OCI-LY3 (cell line): Measurements from ENCODE around the gene CREB5.
"Not testable (repeated sequence)": the region's sequence is repeated elsewhere in the genome, so short reads cannot be mapped to it uniquely, and the experiment has no call there.

Experiments
- H2AFZ ChIP-seq: fragments of 200-600, 300-600 bp; shearing (Covaris generic); 2 replicates; pipeline ENCODE4 v1.6.0; 2014; ENCODE audit warnings: antibody characterized with exemption, low read depth, low read length
- H3K27ac ChIP-seq: fragments of 200-600, 300-600 bp; sonication (generic); 2 replicates; pipeline ENCODE4 v1.5.1; 2014; ENCODE audit warnings: mild to moderate bottlenecking, low read length, moderate library complexity, mixed read lengths
- H3K27me3 ChIP-seq: fragments of 200-600, 300-600 bp; sonication (generic); 2 replicates; pipeline ENCODE4 v1.6.1; 2014; ENCODE audit warnings: low read depth, low read length, mixed read lengths
- H3K36me3 ChIP-seq: fragments of 200-600, 300-600 bp; sonication (generic); replicated peaks from 2 replicates; pipeline ENCODE3; 2014; ENCODE audit warnings: low read depth, low read length, mixed read lengths
- H3K4me1 ChIP-seq: fragments of 300-600, 200-600 bp; sonication (generic); 2 replicates; pipeline ENCODE4 v1.6.1; 2014; ENCODE audit warnings: low read length, mixed read lengths
- H3K4me2 ChIP-seq: fragments of 200-600, 300-600 bp; sonication (generic); 2 replicates; pipeline ENCODE4 v1.6.1; 2014; ENCODE audit warnings: low read length, mixed read lengths
- H3K4me3 ChIP-seq: fragments of 300-600, 200-600 bp; sonication (generic); 2 replicates; pipeline ENCODE4 v1.5.1; 2014; ENCODE audit warnings: antibody characterized with exemption, mild to moderate bottlenecking, low read length, moderate library complexity
- H3K79me2 ChIP-seq: fragments of 300-600, 200-600 bp; shearing (Covaris generic); 2 replicates; pipeline ENCODE4 v1.6.1; 2014; ENCODE audit warnings: mild to moderate bottlenecking, low read length, mixed read lengths
- H3K9ac ChIP-seq: fragments of 300-600, 200-600 bp; shearing (Covaris generic); 2 replicates; pipeline ENCODE4 v1.6.0; 2014; ENCODE audit warnings: mild to moderate bottlenecking, low read length, moderate library complexity
- H3K9me3 ChIP-seq: fragments of 200-600, 300-600 bp; shearing (Covaris generic); 2 replicates; pipeline ENCODE4 v1.6.1; 2014; ENCODE audit warnings: low read length, mixed read lengths; ENCODE audit not compliant: insufficient read depth
- H4K20me1 ChIP-seq: fragments of 200-600, 300-600 bp; sonication (generic); 2 replicates; pipeline ENCODE4 v1.6.1; 2016; ENCODE audit warnings: low read length, mixed read lengths; ENCODE audit not compliant: insufficient read depth
- EZH2phosphoT487 ChIP-seq: fragments of 200-600 bp; shearing (Covaris generic); IDR thresholded peaks from 2 replicates; pipeline ENCODE4 v1.6.1; 2018; ENCODE audit warnings: antibody characterized with exemption, mixed run types, low read depth
- TF ChIP-seq, protein P1 (sequence below): fragments of 200-600, 300-600 bp; sonication (generic); IDR thresholded peaks from 2 replicates; pipeline ENCODE4 v1.5.1; 2014; ENCODE audit warnings: antibody characterized with exemption, low read length, low read depth

CREB5 gene

DNA sequence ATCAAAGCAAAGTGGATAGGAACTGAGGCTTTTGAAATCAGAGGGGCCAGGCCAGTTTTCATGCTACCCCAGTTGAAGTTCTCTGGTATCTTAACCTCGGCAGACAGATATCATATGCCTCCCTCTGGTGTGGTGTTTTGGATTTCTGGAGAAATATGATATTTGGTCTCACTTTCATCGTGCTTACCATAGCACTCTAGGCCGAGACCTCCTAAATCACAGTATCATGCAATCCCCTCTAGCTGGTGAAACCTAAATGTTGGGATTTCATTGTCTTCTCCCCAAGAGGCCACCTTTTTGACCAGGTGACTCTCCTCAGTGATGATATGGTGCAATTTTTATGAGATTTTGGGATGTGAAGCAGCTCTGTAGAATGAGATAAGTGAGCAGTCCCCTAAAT, 183.5 kb downstream of the CREB5 start:
- no peaks in the 10 kb centered on the region for H4K20me1 ChIP-seq
- no peaks in the 10 kb centered on the region for H3K36me3 ChIP-seq
- H3K79me2 ChIP-seq = no peaks in the 10 kb centered on the region
- no peak overlapping the region for H3K27ac ChIP-seq
- no peak overlapping the region for H3K9ac ChIP-seq
- no peaks in the 10 kb centered on the region for H3K4me1 ChIP-seq
- H2AFZ ChIP-seq = no peak overlapping the region
- no peaks in the 10 kb centered on the region for H3K9me3 ChIP-seq
- no peak overlapping the region for H3K4me3 ChIP-seq
- peaks cover 2% of the 10 kb centered on the region; the same call in 1 of the 2 replicates for H3K27me3 ChIP-seq
- TF ChIP-seq, protein P1, sequence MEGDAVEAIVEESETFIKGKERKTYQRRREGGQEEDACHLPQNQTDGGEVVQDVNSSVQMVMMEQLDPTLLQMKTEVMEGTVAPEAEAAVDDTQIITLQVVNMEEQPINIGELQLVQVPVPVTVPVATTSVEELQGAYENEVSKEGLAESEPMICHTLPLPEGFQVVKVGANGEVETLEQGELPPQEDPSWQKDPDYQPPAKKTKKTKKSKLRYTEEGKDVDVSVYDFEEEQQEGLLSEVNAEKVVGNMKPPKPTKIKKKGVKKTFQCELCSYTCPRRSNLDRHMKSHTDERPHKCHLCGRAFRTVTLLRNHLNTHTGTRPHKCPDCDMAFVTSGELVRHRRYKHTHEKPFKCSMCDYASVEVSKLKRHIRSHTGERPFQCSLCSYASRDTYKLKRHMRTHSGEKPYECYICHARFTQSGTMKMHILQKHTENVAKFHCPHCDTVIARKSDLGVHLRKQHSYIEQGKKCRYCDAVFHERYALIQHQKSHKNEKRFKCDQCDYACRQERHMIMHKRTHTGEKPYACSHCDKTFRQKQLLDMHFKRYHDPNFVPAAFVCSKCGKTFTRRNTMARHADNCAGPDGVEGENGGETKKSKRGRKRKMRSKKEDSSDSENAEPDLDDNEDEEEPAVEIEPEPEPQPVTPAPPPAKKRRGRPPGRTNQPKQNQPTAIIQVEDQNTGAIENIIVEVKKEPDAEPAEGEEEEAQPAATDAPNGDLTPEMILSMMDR = no peak
- no peak for TF ChIP-seq EZH2phosphoT487
- H3K4me2 ChIP-seq = no peak overlapping the region

DNA sequence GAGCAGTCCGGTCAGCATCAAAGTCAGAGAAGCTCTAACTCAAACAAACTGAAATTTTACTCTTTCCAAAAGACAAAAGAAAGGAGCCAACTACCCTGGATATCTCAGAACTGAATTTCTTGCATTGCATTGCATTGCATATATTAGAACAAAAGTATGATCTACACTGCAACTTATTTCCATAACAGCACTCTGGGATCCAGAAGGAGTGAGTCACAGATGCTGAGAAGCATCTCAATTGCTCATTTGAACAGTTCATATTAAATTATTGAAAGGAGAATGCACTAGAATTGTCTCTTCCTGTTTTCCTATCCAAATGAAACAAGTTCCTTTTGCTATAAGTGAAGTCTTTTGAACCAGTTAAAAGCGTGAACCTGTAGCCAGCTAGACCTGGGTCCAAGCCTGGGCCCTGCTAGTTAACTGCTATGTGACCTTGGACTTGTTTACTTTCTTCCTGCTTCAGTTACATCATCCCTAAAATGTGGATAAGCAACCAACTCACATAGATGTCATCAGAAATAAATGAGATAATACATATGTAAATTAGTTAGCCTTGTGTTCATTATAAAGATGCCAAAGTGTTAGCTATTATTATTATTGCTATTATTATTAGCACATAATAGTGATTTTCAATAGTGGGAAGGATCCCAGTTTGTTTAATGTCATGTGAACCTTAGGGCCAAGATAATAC, 184.1 kb downstream of the CREB5 start:
- no peak overlapping the region for H3K9ac ChIP-seq
- H3K4me3 ChIP-seq = no peak overlapping the region
- no peak overlapping the region for H3K27ac ChIP-seq
- H3K27me3 ChIP-seq = peaks cover 4% of the 10 kb centered on the region; the same call in 1 of the 2 replicates
- H3K9me3 ChIP-seq = no peaks in the 10 kb centered on the region
- no peaks in the 10 kb centered on the region for H3K4me1 ChIP-seq
- no peak overlapping the region for H2AFZ ChIP-seq
- no peak overlapping the region for H3K4me2 ChIP-seq
- no peaks in the 10 kb centered on the region for H3K36me3 ChIP-seq
- no peaks in the 10 kb centered on the region for H3K79me2 ChIP-seq
- TF ChIP-seq, protein P1 = no peak
- TF ChIP-seq EZH2phosphoT487 = no peak
- no peaks in the 10 kb centered on the region for H4K20me1 ChIP-seq

- Histone ChIP-seq H3K4me3 (no peak overlapping the region), H3K4me1 (no peaks in the 10 kb centered on the region), H2AFZ (no peak overlapping the region), H3K9ac (no peak overlapping the region), H3K4me2 (no peak overlapping the region), H3K79me2 (no peaks in the 10 kb centered on the region), H3K27ac (no peak overlapping the region), H3K36me3 (no peaks in the 10 kb centered on the region), H3K9me3 (no peaks in the 10 kb centered on the region), H3K27me3 (peaks cover 7% of the 10 kb centered on the region; the same call in 1 of the 2 replicates), H4K20me1 (no peaks in the 10 kb centered on the region)
- TF ChIP-seq, protein P1 = no peak
- no peak for TF ChIP-seq EZH2phosphoT487
Measured at GRCh38 chr7:28597284-28597683, 185.0 kb downstream of the CREB5 start.

- not testable (repeated sequence) for H3K36me3 ChIP-seq, H3K27me3 ChIP-seq, H3K4me1 ChIP-seq, H3K79me2 ChIP-seq, H3K4me2 ChIP-seq, H2AFZ ChIP-seq, H4K20me1 ChIP-seq, H3K9ac ChIP-seq, H3K27ac ChIP-seq, H3K9me3 ChIP-seq, H3K4me3 ChIP-seq
Measured at GRCh38 chr7:28598037-28598436, 185.7 kb downstream of the CREB5 start.
